H1 (cell line): ENCODE measurements around the gene FAM193A. TPM values are rescaled to one million over a fixed set of nuclear protein-coding genes. Genes with fewer than 3 reads are reported as not detected.

Source experiments
- POLR2AphosphoS5 ChIP-seq: IDR thresholded peaks from 2 replicates; pipeline ENCODE4 v1.6.1; 2011; ENCODE audit warnings: low read depth, low read length
- polyA plus RNA-seq, 7 experiments: library from polyadenylated mRNA; depleted of rRNA in 3 of 7; stranded (reverse) in 5 of 7; unstranded in 2 of 7; fragments of >200 nt in 5 of 7; fragments of 200-250 nt in 2 of 7; gene quantifications; 1 replicate in 5 of 7; 2 replicates in 1 of 7; 4 replicates in 1 of 7; pipeline versions ENCODE4 v1.2.1 to v1.2.3, GENCODE V29; 2011 to 2013; ENCODE audit warnings: missing spikeins in 2 of 7, mixed read lengths in 2 of 7
- total RNA-seq: library from RNA; stranded (reverse); fragmentation: NEBNext Ultra II Directional; extraction: Animal tissue kit (Norgen Biotek cat#: 25700); gene quantifications from 2 replicates; pipeline ENCODE4 v1.2.1, GENCODE V29; 2021

FAM193A gene
- total and polyA plus RNA-seq, 2 of the 8 experiments (the other 6 are each of a cell fraction or from before 2014, with no cell fraction given) = 8.7 to 26.2 TPM

DNA sequence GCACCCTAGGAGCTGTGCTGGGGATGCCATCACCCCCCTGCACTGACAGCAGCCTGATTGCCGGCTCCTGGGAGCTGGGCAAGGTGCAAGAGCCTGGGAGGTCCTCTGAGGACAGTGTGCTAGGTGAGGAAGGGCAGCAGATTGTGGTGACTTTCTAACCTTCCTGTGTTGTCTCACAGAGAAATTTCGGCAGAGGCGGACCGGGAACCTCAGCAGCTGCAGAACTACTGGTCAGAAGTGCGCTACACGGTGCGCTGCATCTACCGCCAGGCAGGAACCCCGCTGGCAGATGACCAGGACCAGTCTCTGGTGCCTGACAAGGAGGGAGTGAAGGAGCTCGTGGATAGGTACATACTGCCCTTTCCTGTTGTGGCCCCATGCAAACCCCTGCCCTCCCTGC is 89.8 kb downstream of the FAM193A start (continued):
- no peak for TF ChIP-seq POLR2AphosphoS5
